NCI-H1417 treated with DMSO at 0.1 percent for 48 hours (cell line): ENCODE data around the gene FRRS1L.

Experiments
- DNase-seq: peaks from one replicate; lab custom pipeline; 2025; lab: John Stamatoyannopoulos, UW

FRRS1L gene

DNA sequence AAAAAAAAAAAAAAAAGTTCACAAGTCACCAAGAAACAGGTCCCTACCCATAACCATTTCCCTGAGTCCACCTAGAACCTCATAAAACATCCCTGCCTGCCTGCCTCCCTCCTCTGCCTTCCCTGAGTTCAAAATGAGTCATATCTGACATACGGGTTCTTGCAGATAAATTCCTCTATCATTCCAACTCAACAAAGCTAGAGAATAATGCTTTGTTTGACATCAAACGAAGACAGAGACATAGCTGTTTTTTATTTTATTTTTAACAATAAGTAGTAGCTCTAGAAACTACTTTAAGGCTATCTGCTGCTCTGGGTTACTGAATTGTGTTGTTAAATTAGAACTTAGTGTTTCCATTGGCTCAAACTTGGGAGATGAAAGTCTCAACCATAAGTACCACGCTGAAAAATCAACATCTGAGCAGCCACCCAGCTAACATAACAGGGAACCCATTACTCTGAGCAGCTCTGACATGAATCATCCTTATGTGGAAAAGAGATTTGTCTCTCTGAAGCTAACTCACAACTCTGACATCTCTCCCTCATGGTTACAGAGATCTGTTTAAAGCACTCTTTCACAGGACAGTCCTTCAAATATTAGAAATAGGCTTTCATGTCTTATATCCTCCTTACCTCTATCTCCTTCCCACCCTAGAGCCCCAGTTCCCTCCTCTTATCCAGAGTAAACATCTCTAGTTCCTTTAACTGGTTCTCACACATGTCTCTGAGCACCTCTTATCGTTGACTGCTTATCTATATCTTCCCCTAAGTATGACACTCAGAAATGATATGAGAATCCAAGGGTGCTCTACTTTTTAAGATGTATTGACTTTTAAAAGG is 59.4 kb downstream of the FRRS1L start:
- DNase-seq = no peak

DNA sequence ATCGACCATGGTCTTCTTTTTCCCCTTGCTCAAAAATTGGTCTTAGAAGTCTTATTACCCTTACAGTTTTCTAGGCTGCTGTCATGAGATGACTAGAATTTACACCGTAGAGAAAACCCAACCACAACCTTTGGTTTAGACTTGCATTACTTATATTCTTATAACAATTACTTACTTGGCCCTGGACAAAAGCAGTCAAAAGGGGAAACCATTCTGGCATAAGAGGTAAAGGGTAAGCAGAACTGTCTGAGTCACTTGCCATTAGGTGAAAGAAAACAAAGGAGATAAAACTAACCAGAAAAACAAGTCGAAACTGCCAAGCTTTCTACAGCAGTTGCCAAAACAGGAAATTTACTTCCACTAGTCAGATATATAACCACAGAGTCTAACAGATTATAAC is 65.2 kb downstream of the FRRS1L start:
- no peak for DNase-seq

DNA sequence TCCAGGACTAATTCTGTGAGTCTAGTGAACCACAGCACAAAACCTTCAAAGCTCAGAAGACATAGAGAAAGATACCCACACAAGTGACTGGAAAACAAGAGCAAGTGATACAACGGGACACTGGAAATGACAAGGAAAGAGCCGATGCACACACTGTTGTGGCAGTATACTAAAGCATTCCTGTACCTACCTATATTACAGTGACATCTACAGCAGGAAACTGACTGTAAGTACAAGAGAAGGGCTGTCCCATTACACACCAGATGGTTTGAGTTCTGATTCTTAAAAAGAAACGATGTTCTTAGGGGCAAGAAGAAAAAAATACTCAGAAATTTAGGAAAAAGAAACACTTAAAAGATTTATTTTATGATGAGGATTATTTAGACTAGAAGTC is 65.8 kb downstream of the FRRS1L start:
- no peak for DNase-seq

DNA sequence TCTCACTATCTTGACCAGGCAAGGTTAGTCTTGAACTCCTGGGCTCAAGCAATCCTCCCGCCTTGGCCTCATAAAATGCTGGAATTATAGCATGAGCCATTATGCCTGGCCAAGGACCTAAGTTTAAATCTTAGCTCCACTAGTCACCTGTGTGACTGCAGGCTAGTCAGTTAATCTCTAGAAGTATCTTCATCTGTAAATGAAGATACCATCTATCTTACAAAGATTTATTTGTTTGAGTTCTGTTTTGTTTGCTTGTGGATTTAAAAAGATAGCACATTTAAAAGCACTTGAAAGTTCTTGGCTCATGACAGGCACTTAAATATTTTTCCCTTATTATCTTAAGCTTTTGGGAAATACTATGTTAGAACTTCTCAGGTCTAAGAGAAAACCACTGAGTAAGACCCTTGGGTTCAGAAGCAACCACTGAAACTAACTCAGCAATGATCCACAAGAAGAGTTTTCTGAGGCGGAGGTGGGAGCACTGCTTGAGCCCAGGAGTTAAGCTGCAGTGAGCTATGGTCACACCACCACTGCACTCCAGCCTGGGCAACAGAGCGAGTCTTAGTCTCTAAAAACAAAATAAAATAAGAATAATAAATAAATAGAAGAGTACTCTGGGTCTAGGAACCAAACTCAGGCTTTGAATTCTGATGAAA is 66.4 kb downstream of the FRRS1L start:
- DNase-seq = no peak

DNA sequence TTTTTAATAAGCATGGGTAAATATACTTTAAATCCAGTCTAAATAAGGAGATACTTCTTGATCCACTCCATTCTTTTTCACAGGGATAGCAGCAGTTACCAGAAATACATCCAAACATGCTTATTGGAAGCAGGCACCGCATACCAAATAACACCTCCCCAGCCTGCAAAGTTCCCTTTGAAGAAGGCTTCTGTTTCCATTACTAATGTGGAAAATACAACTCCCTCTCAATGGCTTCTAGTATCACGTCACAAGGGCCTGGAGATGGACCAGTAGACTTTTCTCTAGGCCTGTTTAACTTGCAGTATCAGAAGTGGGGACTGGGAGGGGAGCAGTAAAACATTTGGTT is 68.1 kb downstream of the FRRS1L start:
- DNase-seq = no peak

DNA sequence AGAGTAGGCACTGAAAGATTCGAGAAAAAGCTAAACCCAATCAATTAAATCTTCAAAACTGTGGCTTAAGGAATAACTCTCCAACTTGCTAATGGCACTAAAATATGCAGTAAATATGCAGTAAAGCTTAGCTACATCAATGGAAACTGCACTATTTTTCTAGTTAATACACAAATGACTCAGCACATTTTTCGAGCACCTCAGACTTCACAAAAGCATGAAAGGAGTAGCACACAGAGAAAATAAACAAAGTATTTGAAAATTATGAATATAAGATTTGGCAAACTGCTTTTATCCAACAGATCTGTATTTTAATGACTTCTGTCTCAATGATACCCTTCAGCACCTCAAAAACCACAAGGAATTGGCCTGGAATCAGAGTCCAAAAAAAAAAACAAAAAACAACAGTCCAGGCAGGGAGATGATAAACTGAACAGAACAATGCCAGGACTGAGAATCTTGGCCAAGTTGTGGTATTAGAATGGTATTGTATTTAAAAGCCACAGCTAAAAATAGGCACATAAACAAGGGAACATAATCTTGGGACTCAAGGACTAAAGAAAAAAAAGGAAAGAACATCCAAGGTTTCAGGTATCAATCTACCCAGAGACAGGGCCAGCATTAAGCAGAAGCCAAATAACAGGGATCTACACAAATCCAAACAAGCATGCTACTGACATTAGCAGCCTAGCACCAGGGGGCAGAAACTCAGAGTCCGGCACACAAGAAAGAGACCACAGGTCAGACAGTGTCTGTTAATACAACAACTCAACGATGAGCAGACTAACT is 68.7 kb downstream of the FRRS1L start:
- DNase-seq = no peak

DNA sequence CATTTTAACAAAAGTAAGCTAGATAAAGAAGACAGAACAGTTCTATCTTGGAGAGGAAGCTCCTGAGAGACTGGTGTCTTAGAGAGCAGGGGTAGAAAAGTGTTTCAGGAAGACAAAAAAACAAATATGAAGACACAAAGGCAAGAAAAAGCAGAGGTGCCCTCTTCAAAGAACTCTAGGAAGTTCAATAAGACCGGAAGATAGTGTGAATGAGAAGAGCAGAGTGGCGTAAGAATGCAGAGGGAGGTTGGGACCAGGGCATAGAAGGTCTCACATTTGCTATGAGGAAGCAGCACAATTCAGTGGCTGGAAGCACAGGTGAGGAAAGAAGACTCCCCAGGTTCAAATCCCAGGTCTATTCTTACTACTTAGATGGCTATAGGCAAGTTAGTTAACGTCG is 69.9 kb downstream of the FRRS1L start:
- no peak for DNase-seq

DNA sequence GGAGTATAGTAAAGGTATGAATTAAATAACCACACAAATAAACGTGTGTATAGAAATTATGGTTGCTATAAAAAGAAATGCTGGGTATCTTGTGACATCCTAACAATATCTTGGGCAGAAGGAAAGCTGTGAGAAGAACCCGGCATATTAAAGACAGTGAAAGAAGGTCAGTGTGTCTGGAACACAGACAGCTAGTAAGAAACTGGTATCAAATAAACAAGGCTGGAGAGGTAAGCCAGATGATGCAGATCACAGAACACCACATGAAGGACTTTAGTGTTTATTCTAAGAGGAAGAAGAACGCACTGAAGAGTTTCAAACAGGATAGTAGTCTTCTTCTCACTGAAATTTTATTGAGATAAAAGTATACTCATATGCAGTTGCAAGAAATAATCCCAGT is 71.7 kb downstream of the FRRS1L start:
- no peak for DNase-seq

DNA sequence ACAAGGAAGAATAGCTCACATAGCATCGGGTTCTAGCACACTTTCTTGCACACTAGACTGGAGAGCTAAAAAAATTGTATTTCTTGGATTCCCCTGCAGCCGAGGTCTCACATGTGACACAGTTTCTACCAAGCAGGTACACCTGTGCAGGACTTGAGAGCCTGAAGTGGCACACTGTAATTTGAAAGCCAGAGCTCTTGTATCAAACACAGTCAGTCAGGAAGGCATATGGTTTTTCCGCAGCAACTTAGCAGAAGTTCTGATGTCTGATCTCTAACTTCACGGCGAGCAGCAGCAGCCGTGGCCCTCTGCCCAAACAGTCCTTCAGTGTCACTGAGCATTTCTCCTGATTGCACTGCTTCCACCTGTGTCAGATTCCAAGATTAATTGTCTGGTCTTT is 72.8 kb downstream of the FRRS1L start:
- no peak for DNase-seq

DNA sequence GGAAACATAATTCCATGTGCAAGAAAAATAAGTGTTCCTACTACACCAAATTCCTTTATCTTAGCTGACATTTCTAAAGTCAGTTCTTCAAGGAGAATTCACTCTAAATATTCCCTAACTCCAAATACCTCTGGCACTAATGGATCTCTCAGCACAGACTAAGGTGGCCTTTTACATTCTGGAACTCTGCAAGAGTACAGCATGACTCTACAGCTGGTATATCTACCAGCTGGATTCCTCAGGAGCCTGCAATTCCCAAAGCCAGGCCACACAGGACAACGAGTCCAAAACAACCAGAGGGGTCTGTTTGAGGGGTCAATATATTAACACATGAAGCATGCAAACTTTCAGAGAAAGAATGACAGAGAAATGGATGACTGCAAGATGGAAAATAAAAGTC is 74.5 kb downstream of the FRRS1L start:
- DNase-seq = no peak

DNA sequence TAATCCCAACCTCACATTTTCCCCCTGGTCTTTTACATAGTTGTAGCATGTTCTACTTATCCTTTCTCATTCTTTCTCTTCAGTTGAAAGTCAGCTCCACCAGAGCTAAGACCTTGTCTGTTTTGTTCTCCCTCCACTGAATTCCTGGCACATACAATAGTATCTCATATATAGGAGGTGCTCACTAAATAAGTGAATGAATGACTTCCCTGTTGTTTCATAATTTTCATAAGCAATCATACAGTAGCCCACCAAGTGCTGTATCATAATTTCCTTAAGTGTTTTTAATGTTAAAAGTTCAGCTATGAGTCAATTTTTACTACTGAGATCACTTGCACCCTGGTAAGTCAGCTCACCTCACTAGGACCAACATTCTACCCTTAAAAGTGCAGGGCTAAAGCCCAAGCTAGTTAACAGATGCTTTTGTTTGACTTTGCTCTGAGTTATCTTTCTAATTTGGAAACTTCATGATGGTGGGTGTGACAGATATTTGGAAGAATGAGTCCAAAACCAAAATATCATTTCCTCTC is 74.9 kb downstream of the FRRS1L start:
- no peak for DNase-seq

DNA sequence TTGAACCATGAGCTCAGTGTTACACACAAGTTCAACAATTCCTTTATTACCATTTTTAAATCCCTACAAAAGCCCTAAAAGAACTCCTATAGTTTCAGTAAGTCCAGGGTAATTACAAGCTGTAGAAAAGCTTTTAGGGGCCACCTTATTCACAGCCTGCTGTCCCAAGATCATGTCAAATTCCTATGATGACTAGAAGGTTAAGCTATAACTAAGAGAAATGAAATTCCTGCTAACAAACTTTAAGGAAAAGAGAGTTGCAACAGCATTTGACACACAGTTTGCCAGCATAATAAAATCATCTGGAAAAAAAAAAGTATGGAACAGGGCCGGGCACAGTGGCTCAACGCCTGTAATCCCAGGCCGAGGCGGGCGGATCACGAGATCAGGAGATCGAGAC is 78.8 kb downstream of the FRRS1L start:
- DNase-seq = no peak

DNA sequence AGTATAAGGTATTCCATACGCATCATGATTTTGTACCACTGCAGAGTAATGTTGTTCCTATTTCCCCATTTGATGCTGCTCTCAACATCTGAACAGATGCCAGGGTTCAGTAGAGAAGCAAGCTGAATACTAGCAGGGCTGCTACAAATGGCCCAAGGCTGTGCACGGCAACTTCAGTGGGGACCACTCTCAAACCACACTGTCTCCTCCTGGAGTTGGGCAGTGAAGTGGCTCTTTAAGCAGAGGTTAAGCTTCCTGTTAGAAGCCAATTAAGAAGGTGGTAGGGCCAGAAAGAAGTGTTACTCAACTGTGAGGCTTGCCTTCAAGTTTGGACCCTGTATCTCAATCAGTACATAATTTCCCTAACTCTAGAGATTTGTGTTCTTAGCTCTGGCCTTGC is 79.3 kb downstream of the FRRS1L start:
- DNase-seq = no peak

DNA sequence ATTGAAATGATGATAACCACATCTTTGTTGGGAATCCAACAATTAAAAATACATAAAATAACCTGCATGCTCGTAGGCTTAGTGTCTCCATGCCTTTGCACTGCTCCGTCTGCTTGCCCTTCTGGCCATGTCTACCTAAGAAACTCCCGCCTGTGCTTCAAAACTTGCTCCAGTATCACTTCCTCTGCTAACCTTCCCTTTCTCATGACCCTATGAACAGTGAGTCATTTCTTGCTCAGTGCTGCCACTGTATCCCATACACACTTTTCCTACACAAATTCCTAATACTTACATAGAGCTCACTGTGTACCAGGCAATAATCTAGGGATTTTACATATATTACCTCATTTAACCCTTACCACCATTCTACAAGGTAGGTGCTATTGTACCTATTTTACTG is 80.8 kb downstream of the FRRS1L start:
- DNase-seq = no peak

DNA sequence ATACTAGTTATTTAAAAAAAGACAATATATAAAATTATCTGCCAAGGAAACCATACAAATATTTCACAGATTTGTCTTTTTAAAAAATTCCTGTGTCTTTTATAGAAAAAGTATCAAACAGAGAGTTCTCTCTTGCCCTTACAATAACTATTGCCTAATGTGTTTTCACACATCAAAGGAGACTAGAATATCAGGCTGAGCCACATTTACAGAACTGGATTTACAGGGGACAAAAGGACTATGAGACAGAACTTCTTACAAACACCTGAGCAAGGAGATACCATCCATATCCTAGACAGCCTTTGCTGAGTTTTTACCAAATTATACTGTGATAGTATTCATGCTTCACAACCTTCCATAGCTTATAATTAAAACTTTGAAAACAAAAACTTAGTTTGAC is 81.5 kb downstream of the FRRS1L start:
- no peak for DNase-seq

DNA sequence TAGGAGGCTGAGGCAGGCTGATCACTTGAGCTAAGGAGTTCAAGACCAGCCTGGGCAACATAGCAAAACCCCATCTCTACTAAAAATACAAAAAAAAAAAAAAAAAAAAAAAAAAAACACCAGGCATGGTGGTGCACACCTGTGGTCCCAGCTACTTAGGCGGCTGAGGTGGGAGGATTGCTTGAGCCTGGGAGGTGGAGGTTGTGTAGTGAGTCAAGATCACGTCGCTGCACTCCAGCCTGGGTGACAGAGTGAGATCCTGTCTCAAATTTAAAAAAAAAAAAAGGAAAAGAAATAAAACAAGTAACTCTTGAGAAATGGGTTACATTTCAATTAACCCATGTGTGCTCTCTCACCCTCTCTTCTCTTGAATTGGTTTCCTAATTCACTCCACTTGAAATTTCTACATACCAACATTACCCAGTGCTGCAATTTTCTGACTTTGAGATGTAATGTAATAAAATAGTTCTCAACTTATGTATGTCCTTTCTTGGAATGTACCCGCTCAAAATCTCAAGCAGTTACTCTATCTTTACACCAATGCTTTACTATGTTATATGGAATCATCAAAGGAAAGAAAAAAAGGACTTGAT is 83.1 kb downstream of the FRRS1L start:
- no peak for DNase-seq

DNA sequence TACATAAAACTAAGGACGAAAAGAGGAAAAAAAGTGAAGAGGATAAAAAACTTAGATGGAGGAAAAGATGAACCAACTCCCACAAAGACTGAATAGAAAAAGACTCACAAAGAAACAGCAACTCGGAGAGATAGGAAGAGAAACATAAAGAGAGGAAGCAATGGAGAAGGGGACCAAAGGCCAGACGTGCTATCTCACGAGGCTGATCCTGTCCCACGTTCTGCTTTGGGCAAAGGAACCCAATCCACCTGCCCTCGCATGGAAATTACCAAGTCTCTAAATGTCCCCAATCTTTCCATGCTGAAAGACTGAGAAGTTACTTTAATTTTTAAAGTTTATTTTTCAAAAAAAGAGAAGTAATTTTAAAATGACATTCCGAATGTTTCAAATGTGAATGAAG is 83.9 kb downstream of the FRRS1L start:
- DNase-seq = no peak

DNA sequence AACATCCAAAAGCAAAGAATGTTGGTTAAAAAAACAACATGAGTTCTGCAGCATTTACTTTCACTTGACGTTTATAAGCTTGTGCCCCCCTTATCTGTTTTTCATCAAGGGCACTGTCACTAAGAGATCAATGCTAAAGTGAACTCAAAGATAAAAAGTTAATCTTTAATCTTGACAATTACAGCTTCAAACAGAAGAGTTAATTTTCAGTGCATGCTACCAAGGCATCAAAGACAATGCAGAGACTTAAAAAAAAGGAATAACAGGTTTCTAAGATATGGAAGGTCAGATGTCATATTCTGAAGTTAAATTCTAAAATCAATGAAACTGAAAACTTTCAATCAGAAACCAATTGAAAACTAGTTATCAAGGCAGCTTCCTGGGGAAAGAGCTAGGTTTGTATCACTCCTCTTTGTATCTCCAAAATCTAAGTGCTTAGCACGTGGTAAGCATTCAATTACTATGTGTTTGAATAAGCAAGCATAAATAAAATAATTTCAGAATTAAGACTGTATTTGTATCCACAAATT is 84.9 kb downstream of the FRRS1L start:
- no peak for DNase-seq
